Tibial nerve (tissue), 4 donors: ENCODE data around the gene PNPLA7.

Experiments used
- EP300 ChIP-seq, 2 donors: sonication (generic); formaldehyde crosslinking; IDR thresholded peaks; one replicate each; pipeline ENCODE4 v1.6.1; 2017; ENCODE audit warnings: antibody characterized with exemption in 2 of 2, mild to moderate bottlenecking in 1 of 2
- POLR2A ChIP-seq, 2 donors: fragments of 450-650 bp; IDR thresholded peaks; one replicate each; pipeline ENCODE4 v1.6.1; 2017; ENCODE audit warnings: antibody characterized with exemption in 2 of 2, mild to moderate bottlenecking in 2 of 2, moderate library complexity in 2 of 2
- TF ChIP-seq, protein P1 (sequence below), 5 experiments: fragments of 200-600 bp in 3 of 5; fragments of 450-650 bp in 2 of 5; sonication (generic) in 3 of 5; IDR thresholded peaks; one replicate each; pipeline ENCODE4 v1.5.1; 2016 to 2019; ENCODE audit warnings: antibody characterized with exemption in 5 of 5, mild to moderate bottlenecking in 3 of 5, moderate library complexity in 2 of 5

DNA sequence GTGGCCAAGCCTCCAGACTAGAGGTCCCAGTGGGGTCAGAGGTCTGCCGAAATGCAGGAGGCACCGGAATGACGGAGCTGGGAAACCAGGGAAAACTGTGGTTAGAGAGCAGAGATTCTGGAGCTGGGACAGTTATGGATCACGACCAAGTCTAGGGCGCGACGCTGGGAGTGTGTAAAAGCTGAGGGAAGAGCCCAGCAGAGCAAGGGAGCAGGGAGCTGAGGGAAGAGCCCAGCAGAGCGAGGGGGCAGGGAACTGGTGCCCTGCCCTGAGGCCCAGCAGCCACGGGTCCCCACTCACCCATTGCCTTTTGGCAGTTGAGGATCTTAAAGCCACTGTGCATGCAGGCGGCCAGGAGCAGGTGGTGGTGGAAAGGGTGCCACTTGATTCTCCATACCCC lies 13.9 kb upstream of the PNPLA7 start:
- TF ChIP-seq, protein P1, sequence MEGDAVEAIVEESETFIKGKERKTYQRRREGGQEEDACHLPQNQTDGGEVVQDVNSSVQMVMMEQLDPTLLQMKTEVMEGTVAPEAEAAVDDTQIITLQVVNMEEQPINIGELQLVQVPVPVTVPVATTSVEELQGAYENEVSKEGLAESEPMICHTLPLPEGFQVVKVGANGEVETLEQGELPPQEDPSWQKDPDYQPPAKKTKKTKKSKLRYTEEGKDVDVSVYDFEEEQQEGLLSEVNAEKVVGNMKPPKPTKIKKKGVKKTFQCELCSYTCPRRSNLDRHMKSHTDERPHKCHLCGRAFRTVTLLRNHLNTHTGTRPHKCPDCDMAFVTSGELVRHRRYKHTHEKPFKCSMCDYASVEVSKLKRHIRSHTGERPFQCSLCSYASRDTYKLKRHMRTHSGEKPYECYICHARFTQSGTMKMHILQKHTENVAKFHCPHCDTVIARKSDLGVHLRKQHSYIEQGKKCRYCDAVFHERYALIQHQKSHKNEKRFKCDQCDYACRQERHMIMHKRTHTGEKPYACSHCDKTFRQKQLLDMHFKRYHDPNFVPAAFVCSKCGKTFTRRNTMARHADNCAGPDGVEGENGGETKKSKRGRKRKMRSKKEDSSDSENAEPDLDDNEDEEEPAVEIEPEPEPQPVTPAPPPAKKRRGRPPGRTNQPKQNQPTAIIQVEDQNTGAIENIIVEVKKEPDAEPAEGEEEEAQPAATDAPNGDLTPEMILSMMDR (IDR thresholded peaks at IDR 0.05) = no peak
- TF ChIP-seq POLR2A (IDR thresholded peaks at IDR 0.05) (no peak), EP300 (IDR thresholded peaks at IDR 0.05) (no peak)
